GM10266 (cell line): ENCODE results near the gene C9orf72.

Experiments
- DNase-seq: peaks from one replicate; pipeline ENCODE4 v3.0.0; 2012; ENCODE audit errors: extremely low spot score
- CTCF ChIP-seq: IDR thresholded peaks from 2 replicates; pipeline ENCODE4 v1.5.1; 2012; ENCODE audit warnings: mild to moderate bottlenecking, low read depth; ENCODE audit not compliant: control insufficient read depth, insufficient read depth; ENCODE audit errors: missing control alignments

The C9orf72 gene

GRCh38 chr9:27499451-27499850 is 73.8 kb downstream of the C9orf72 start:
- no peak for DNase-seq
- no peak for TF ChIP-seq CTCF

- no peak for TF ChIP-seq CTCF
Measured at GRCh38 chr9:27497883-27498417, 75.3 kb downstream of the C9orf72 start.

More at GRCh38 chr9:27497883-27498417, 75.3 kb downstream of the C9orf72 start:
- no peak for DNase-seq
